Neural progenitor cell (in vitro differentiated cells): ENCODE measurements around the gene TRHDE.

Experiments
- CTCF ChIP-seq: fragments of 200-600 bp; sonication (generic); IDR thresholded peaks from 2 replicates; pipeline ENCODE4 v1.5.1; 2017; ENCODE audit warnings: antibody characterized with exemption, mild to moderate bottlenecking
- EZH2phosphoT487 ChIP-seq: fragments of 200-600 bp; sonication (generic); IDR thresholded peaks from 2 replicates; pipeline ENCODE4 v1.6.1; 2017; ENCODE audit warnings: antibody characterized with exemption

DNA sequence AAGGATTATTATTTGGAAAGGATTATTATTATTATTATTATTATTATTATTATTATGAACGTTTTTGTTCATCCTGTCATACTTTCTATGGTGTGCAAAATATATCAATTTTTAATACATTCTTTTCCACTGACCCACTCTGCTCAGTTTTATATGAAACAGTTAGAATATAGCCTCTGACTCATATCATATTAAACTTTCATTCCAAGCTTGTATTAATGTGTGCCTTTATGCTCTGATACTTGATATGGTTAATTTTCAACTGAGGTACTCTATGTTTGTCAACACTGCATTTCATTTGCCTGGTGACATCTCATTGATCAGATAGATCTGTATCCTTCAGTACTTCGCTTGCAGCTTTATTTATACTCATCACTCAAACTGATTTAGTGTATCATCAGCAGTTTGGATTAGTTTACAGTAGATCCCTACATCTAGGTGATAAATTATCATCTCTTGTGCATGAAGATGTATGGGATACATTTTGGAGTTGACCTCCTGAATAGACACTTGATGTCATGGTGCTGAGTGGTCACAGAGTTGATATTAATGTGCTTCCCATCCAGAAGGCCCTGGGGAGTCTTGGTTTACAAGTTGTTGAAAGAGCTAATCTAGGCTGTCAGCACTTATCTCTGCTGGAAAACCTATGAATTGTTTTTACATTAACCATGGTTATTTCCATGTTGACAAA, 271.8 kb downstream of the TRHDE start:
- TF ChIP-seq CTCF: no peak
- TF ChIP-seq EZH2phosphoT487: no peak
